GM19238 (cell line): ENCODE results near the gene FNDC3A.

Experiments used
- DNase-seq: peaks from one replicate; pipeline ENCODE4 v3.0.0; 2011; ENCODE audit warnings: low spot score; ENCODE audit not compliant: insufficient read length

The FNDC3A gene

GRCh38 chr13:49247643-49248621 lies 272.2 kb downstream of the FNDC3A start, which contains the start of gene CDADC1:
CDADC1 (plus strand) TSS chr13:49247925; CDS start chr13:49248038, 113 bp downstream.
- DNase-seq, result peak; percentile 94

- DNase-seq, result no peak
These were observed 272.9 kb downstream of the FNDC3A start for GRCh38 chr13:49248622-49249002.

DNA sequence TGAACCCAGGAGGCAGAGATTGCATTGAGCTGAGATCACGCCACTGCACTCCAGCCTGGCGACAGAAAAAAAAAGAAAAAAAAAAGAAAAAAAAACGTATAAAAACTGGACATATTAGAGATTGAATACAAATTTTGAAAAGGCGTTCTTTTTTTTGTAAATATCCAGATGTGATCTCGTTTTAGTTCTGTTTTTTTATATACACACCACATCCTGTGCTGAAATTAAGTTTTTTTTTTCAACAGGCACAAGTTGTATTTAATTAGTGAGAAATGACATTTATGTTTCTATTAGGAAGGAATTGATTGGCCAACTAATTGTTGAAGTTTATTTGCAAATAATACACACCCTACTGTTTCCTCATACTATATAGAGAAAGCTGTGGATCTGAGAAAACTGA lies 275.6 kb downstream of the FNDC3A start:
- DNase-seq, result no peak

DNA sequence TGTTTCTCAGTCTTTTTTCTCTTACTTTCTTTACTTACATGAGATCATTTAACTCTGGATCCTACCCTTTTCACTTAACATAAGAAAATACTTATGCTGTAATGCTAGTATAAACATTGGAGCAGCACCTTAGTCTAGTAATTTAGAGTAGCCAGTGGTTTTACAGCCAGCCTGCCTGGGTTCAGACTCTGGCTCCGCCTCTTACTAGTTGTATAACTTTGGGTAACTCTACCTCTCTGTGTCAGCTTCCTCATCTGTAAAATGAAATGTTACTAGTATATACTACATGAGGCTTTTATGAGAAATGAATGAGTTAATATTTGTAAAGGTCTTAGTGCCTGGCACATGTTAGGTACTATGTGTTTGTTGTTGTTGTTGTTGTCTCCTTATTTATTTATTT lies 277.6 kb downstream of the FNDC3A start:
- no peak for DNase-seq

DNA sequence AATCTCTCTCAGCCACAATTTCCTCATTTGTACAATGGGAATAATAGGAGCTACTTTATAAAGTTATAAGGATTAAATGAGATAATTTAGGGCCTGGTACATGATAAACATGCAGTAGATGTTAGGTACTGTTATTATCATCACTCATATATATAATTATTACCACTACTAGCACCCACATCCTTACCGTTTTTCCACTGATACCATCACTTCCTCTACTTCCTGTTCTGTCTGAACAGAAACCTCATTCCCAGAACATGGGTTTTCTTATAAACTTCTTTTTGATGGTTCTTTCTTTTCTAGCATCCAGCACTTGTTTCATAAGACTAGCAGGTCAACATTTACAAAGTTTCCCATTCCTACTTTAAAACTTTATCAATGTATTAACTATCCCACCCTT lies 278.3 kb downstream of the FNDC3A start:
- DNase-seq, result no peak

GRCh38 chr13:49256841-49257240 lies 281.1 kb downstream of the FNDC3A start:
- DNase-seq, result no peak

- DNase-seq, result no peak
These were observed 282.5 kb downstream of the FNDC3A start for GRCh38 chr13:49258089-49258796.
